Measurements from ENCODE around the gene DPP8.
A peak's percentile ranks its signal among the peaks of the same experiment; 100 is the strongest.

Gene DPP8

GRCh38 chr15:65525622-65526021 lies 8.1 kb upstream of the DPP8 start:
- Histone ChIP-seq H3K27me3 (ENCODE audit: control insufficient read depth, insufficient read depth, low read length, poor library complexity, severe bottlenecking) (no peaks in the 10 kb centered on the region), H3K4me1 (ENCODE audit: control insufficient read depth, insufficient read depth, low read length) (no peaks in the 10 kb centered on the region), H3K4me3 (ENCODE audit: insufficient read depth, low read depth, low read length) (no peak overlapping the region), H3K36me3 (ENCODE audit: control insufficient read depth, insufficient read depth, low read length) (no peaks in the 10 kb centered on the region), H3K27ac (ENCODE audit: insufficient read depth, low read depth, low read length, poor library complexity, severe bottlenecking) (no peak overlapping the region), H3K9me3 (ENCODE audit: control insufficient read depth, low read length) (no peaks in the 10 kb centered on the region)
- 93 to 96% methylated on average over 1 of the region's 1 CpG for WGBS, 2 experiments

- Histone ChIP-seq H3K9me3 (ENCODE audit: control insufficient read depth, low read length) (no peaks in the 10 kb centered on the region), H3K27ac (ENCODE audit: insufficient read depth, low read depth, low read length, poor library complexity, severe bottlenecking) (no peak overlapping the region), H3K36me3 (ENCODE audit: control insufficient read depth, insufficient read depth, low read length) (no peaks in the 10 kb centered on the region), H3K4me1 (ENCODE audit: control insufficient read depth, insufficient read depth, low read length) (no peaks in the 10 kb centered on the region), H3K27me3 (ENCODE audit: control insufficient read depth, insufficient read depth, low read length, poor library complexity, severe bottlenecking) (no peaks in the 10 kb centered on the region), H3K4me3 (ENCODE audit: insufficient read depth, low read depth, low read length) (no peak overlapping the region)
- 83% methylated on average over 10 of the region's 10 CpGs for WGBS, 2 experiments
Measured at GRCh38 chr15:65524226-65524625, 6.7 kb upstream of the DPP8 start.

GRCh38 chr15:65521350-65521749 lies 3.9 kb upstream of the DPP8 start:
- peaks cover 5% of the 10 kb centered on the region for H3K4me1 ChIP-seq (ENCODE audit: control insufficient read depth, insufficient read depth, low read length)
- no peak overlapping the region for H3K4me3 ChIP-seq (ENCODE audit: insufficient read depth, low read depth, low read length)
- 96% methylated on average over 6 of the region's 7 CpGs for WGBS, 2 experiments
- H3K9me3 ChIP-seq (ENCODE audit: control insufficient read depth, low read length), result no peaks in the 10 kb centered on the region
- H3K27ac ChIP-seq (ENCODE audit: insufficient read depth, low read depth, low read length, poor library complexity, severe bottlenecking), result no peak overlapping the region
- H3K36me3 ChIP-seq (ENCODE audit: control insufficient read depth, insufficient read depth, low read length), result no peaks in the 10 kb centered on the region
- H3K27me3 ChIP-seq (ENCODE audit: control insufficient read depth, insufficient read depth, low read length, poor library complexity, severe bottlenecking), result no peaks in the 10 kb centered on the region

GRCh38 chr15:65518633-65519285 lies 1.3 kb upstream of the DPP8 start:
- H3K36me3 ChIP-seq (ENCODE audit: control insufficient read depth, insufficient read depth, low read length), result no peaks in the 10 kb centered on the region
- H3K4me3 ChIP-seq (ENCODE audit: insufficient read depth, low read depth, low read length), result no peak overlapping the region
- peaks cover 10% of the 10 kb centered on the region for H3K4me1 ChIP-seq (ENCODE audit: control insufficient read depth, insufficient read depth, low read length)
- 90 to 98% methylated on average over 2 to 3 of the region's 4 CpGs for WGBS, 2 experiments
- H3K27ac ChIP-seq (ENCODE audit: insufficient read depth, low read depth, low read length, poor library complexity, severe bottlenecking), result no peak overlapping the region
- H3K27me3 ChIP-seq (ENCODE audit: control insufficient read depth, insufficient read depth, low read length, poor library complexity, severe bottlenecking), result no peaks in the 10 kb centered on the region
- no peaks in the 10 kb centered on the region for H3K9me3 ChIP-seq (ENCODE audit: control insufficient read depth, low read length)

- peak overlapping the region; percentile 95 for H3K4me3 ChIP-seq (ENCODE audit: insufficient read depth, low read depth, low read length)
- no peaks in the 10 kb centered on the region for H3K9me3 ChIP-seq (ENCODE audit: control insufficient read depth, low read length)
- 50 to 52% methylated on average over 8 of the region's 8 CpGs for WGBS, 2 experiments
- H3K27me3 ChIP-seq (ENCODE audit: control insufficient read depth, insufficient read depth, low read length, poor library complexity, severe bottlenecking), result no peaks in the 10 kb centered on the region
- H3K27ac ChIP-seq (ENCODE audit: insufficient read depth, low read depth, low read length, poor library complexity, severe bottlenecking), result no peak overlapping the region
- H3K36me3 ChIP-seq (ENCODE audit: control insufficient read depth, insufficient read depth, low read length), result no peaks in the 10 kb centered on the region
- H3K4me1 ChIP-seq (ENCODE audit: control insufficient read depth, insufficient read depth, low read length), result peaks cover 10% of the 10 kb centered on the region
Measured at GRCh38 chr15:65517866-65518207, 348 bp upstream of the DPP8 start.

- WGBS, 2 experiments, result 82 to 86% methylated on average over 10 of the region's 10 CpGs
- Histone ChIP-seq H3K27ac (ENCODE audit: insufficient read depth, low read depth, low read length, poor library complexity, severe bottlenecking) (no peak overlapping the region), H3K4me3 (ENCODE audit: insufficient read depth, low read depth, low read length) (no peak overlapping the region)
Measured at GRCh38 chr15:65512807-65513416, 4.6 kb downstream of the DPP8 start.

GRCh38 chr15:65512189-65512588 lies 5.3 kb downstream of the DPP8 start:
- no peaks in the 10 kb centered on the region for H3K9me3 ChIP-seq (ENCODE audit: control insufficient read depth, low read length)
- no peak overlapping the region for H3K27ac ChIP-seq (ENCODE audit: insufficient read depth, low read depth, low read length, poor library complexity, severe bottlenecking)
- no peak overlapping the region for H3K4me3 ChIP-seq (ENCODE audit: insufficient read depth, low read depth, low read length)
- WGBS, 2 experiments, result 92 to 97% methylated on average over 5 of the region's 5 CpGs
- peaks cover 8% of the 10 kb centered on the region for H3K36me3 ChIP-seq (ENCODE audit: control insufficient read depth, insufficient read depth, low read length)
- H3K4me1 ChIP-seq (ENCODE audit: control insufficient read depth, insufficient read depth, low read length), result peaks cover 10% of the 10 kb centered on the region
- no peaks in the 10 kb centered on the region for H3K27me3 ChIP-seq (ENCODE audit: control insufficient read depth, insufficient read depth, low read length, poor library complexity, severe bottlenecking)

More at GRCh38 chr15:65512807-65513416, 4.6 kb downstream of the DPP8 start:
- Histone ChIP-seq H3K9me3 (ENCODE audit: control insufficient read depth, low read length) (no peaks in the 10 kb centered on the region), H3K4me1 (ENCODE audit: control insufficient read depth, insufficient read depth, low read length) (peaks cover 10% of the 10 kb centered on the region), H3K36me3 (ENCODE audit: control insufficient read depth, insufficient read depth, low read length) (peaks cover 8% of the 10 kb centered on the region), H3K27me3 (ENCODE audit: control insufficient read depth, insufficient read depth, low read length, poor library complexity, severe bottlenecking) (no peaks in the 10 kb centered on the region)

GRCh38 chr15:65509321-65509720 lies 8.2 kb downstream of the DPP8 start:
- Histone ChIP-seq H3K9me3 (ENCODE audit: control insufficient read depth, low read length) (no peaks in the 10 kb centered on the region), H3K4me3 (ENCODE audit: insufficient read depth, low read depth, low read length) (no peak overlapping the region), H3K27ac (ENCODE audit: insufficient read depth, low read depth, low read length, poor library complexity, severe bottlenecking) (no peak overlapping the region), H3K27me3 (ENCODE audit: control insufficient read depth, insufficient read depth, low read length, poor library complexity, severe bottlenecking) (no peaks in the 10 kb centered on the region), H3K36me3 (ENCODE audit: control insufficient read depth, insufficient read depth, low read length) (peaks cover 13% of the 10 kb centered on the region), H3K4me1 (ENCODE audit: control insufficient read depth, insufficient read depth, low read length) (no peaks in the 10 kb centered on the region)
- WGBS, 2 experiments, result 96 to 100% methylated on average over 2 of the region's 2 CpGs

- no peak overlapping the region for H3K4me3 ChIP-seq (ENCODE audit: insufficient read depth, low read depth, low read length)
- WGBS, 2 experiments, result 94 to 98% methylated on average over 4 of the region's 4 CpGs
- no peaks in the 10 kb centered on the region for H3K27me3 ChIP-seq (ENCODE audit: control insufficient read depth, insufficient read depth, low read length, poor library complexity, severe bottlenecking)
- no peak overlapping the region for H3K27ac ChIP-seq (ENCODE audit: insufficient read depth, low read depth, low read length, poor library complexity, severe bottlenecking)
- H3K9me3 ChIP-seq (ENCODE audit: control insufficient read depth, low read length), result no peaks in the 10 kb centered on the region
- H3K36me3 ChIP-seq (ENCODE audit: control insufficient read depth, insufficient read depth, low read length), result peaks cover 33% of the 10 kb centered on the region
- no peaks in the 10 kb centered on the region for H3K4me1 ChIP-seq (ENCODE audit: control insufficient read depth, insufficient read depth, low read length)
Measured at GRCh38 chr15:65494076-65494475, 23.4 kb downstream of the DPP8 start.

- no peaks in the 10 kb centered on the region for H3K9me3 ChIP-seq (ENCODE audit: control insufficient read depth, low read length)
- H3K4me3 ChIP-seq (ENCODE audit: insufficient read depth, low read depth, low read length), result no peak overlapping the region
- H3K4me1 ChIP-seq (ENCODE audit: control insufficient read depth, insufficient read depth, low read length), result no peaks in the 10 kb centered on the region
- H3K27me3 ChIP-seq (ENCODE audit: control insufficient read depth, insufficient read depth, low read length, poor library complexity, severe bottlenecking), result no peaks in the 10 kb centered on the region
- H3K27ac ChIP-seq (ENCODE audit: insufficient read depth, low read depth, low read length, poor library complexity, severe bottlenecking), result no peak overlapping the region
- peaks cover 22% of the 10 kb centered on the region for H3K36me3 ChIP-seq (ENCODE audit: control insufficient read depth, insufficient read depth, low read length)
- 92 to 93% methylated on average over 4 of the region's 4 CpGs for WGBS, 2 experiments
Measured at GRCh38 chr15:65484876-65485275, 32.6 kb downstream of the DPP8 start.

All from ectodermal cell (in vitro differentiated cells).